GM12878 (cell line): Measurements from ENCODE around the gene LRP1B. TPM values are rescaled to one million over a fixed set of nuclear protein-coding genes. Genes with fewer than 3 reads are reported as not detected.

Experiments
- ATAC-seq: fragments of 200-7000 bp; cut with Tn5 transposase; 3 replicates; pipeline ENCODE4 v1.9.1; 2020; ENCODE audit warnings: mild to moderate bottlenecking, moderate library complexity
- BruUV-seq: library from RNA; stranded (reverse); fragments of 400-500 nt; replicated peaks from 2 replicates; lab custom pipeline; 2021; lab: Mats Ljungman, UMichigan
- CTCF ChIA-PET: fragments of 300-600 bp; sonication (Branson Sonifier 250); formaldehyde crosslinking; extraction: SDS; loops from one replicate; lab custom pipeline; 2021; ENCODE audit warnings: inconsistent platforms; lab: Yijun Ruan, JAX
- POLR2A ChIA-PET: fragments of 350-600 bp; formaldehyde crosslinking; extraction: SDS; loops from one replicate; lab custom pipeline; 2021; ENCODE audit warnings: inconsistent platforms; lab: Charles Lee
- RAD21 ChIA-PET: fragments of 300-600 bp; sonication (Branson Sonifier 250); formaldehyde crosslinking; loops from one replicate; lab custom pipeline; 2023; ENCODE audit warnings: antibody characterized with exemption; ENCODE audit not compliant: unreplicated experiment; lab: Charles Lee
- SMC1A ChIA-PET: fragments of 300-600 bp; sonication (Branson Sonifier 250); formaldehyde crosslinking; loops from one replicate; lab custom pipeline; 2023; ENCODE audit not compliant: unreplicated experiment, uncharacterized antibody; lab: Charles Lee
- DNase-seq: peaks from one replicate; pipeline ENCODE4 v3.0.0-alpha.2; 2011; ENCODE audit warnings: low read depth, low spot score
- FAIRE-seq: peaks from 3 replicates; lab custom pipeline; 2011; peaks lifted over from hg19 to GRCh38; lab: Jason Lieb, UNC
- H2AFZ ChIP-seq: 2 replicates; pipeline ENCODE4 v1.6.0; 2011; ENCODE audit warnings: low read depth, low read length, control low read depth; ENCODE audit not compliant: control insufficient read depth
- H3K27ac ChIP-seq: 2 replicates; pipeline ENCODE4 v1.5.1; 2011; ENCODE audit warnings: control low read depth; ENCODE audit not compliant: control insufficient read depth, insufficient read depth
- H3K27me3 ChIP-seq, 2 experiments: replicated peaks in 1 of 2; 2 replicates each; pipeline versions ENCODE4 v1.6.0 to v1.6.1; 2011; ENCODE audit warnings: low read length in 1 of 2; ENCODE audit not compliant: control insufficient read depth in 2 of 2, insufficient read depth in 2 of 2
- H3K36me3 ChIP-seq, 2 experiments: 2 replicates each; pipeline ENCODE4 v1.5.1; 2011; ENCODE audit warnings: low read length in 1 of 2; ENCODE audit not compliant: control insufficient read depth in 2 of 2, insufficient read depth in 2 of 2
- H3K4me1 ChIP-seq: 2 replicates; pipeline ENCODE4 v1.6.1; 2011; ENCODE audit warnings: mild to moderate bottlenecking, low read length, moderate library complexity, mixed read lengths; ENCODE audit not compliant: control insufficient read depth, insufficient read depth
- H3K4me2 ChIP-seq: 2 replicates; pipeline ENCODE4 v1.6.0; 2011; ENCODE audit warnings: control low read depth; ENCODE audit not compliant: control insufficient read depth, insufficient read depth
- H3K4me3 ChIP-seq: fragments of 200-600 bp; sonication (generic); 2 replicates; pipeline ENCODE4 v1.5.1; 2016
- H3K79me2 ChIP-seq: 2 replicates; pipeline ENCODE4 v1.6.0; 2011; ENCODE audit warnings: low read length; ENCODE audit not compliant: control insufficient read depth, insufficient read depth
- H3K9ac ChIP-seq: 2 replicates; pipeline ENCODE4 v1.8.0; 2011; ENCODE audit warnings: low read length, control low read depth, mixed read lengths; ENCODE audit not compliant: control insufficient read depth, insufficient read depth
- H3K9me3 ChIP-seq: replicated peaks from 3 replicates; pipeline ENCODE4 v1.5.1; 2011; ENCODE audit warnings: mild to moderate bottlenecking, low read length; ENCODE audit not compliant: control insufficient read depth, insufficient read depth
- H4K20me1 ChIP-seq: 2 replicates; pipeline ENCODE4 v1.6.0; 2011; ENCODE audit not compliant: control insufficient read depth, insufficient read depth
- CBFB ChIP-seq: IDR thresholded peaks from 2 replicates; pipeline ENCODE4 v1.6.1; 2016; ENCODE audit warnings: antibody characterized with exemption, low read depth
- CTCF ChIP-seq, 3 experiments: IDR thresholded peaks in 2 of 3; conservative IDR thresholded peaks in 1 of 3; 2 replicates each; pipeline ENCODE4 v1.5.1; 2011; ENCODE audit warnings: low read depth in 3 of 3, low read length in 3 of 3, mild to moderate bottlenecking in 3 of 3, control low read depth in 2 of 3, moderate library complexity in 2 of 3, inconsistent platforms in 1 of 3, mixed read lengths in 1 of 3; ENCODE audit not compliant: control insufficient read depth in 2 of 3, insufficient read depth in 1 of 3; ENCODE audit errors: extremely low read depth in 1 of 3
- EP300 ChIP-seq, 2 experiments: fragments of 150-350 bp in 1 of 2; IDR thresholded peaks; 2 replicates each; pipeline ENCODE4 v1.6.1; 2011 to 2012; ENCODE audit warnings: low read depth in 2 of 2, low read length in 2 of 2, borderline replicate concordance in 1 of 2, improper control_type of control experiment in 1 of 2, inconsistent platforms in 1 of 2; ENCODE audit not compliant: control insufficient read depth in 1 of 2
- EZH2 ChIP-seq: IDR thresholded peaks from 2 replicates; pipeline ENCODE4 v1.6.1; 2012; ENCODE audit warnings: low read depth, mild to moderate bottlenecking, control low read depth, inconsistent platforms, low read length, borderline replicate concordance; ENCODE audit not compliant: control insufficient read depth
- HDGF ChIP-seq: fragments of 450-650 bp; IDR thresholded peaks from 2 replicates; pipeline ENCODE4 v1.6.1; 2016; ENCODE audit warnings: antibody characterized with exemption
- MLLT1 ChIP-seq: fragments of 450-650 bp; IDR thresholded peaks from 2 replicates; pipeline ENCODE4 v1.6.1; 2016; ENCODE audit warnings: mild to moderate bottlenecking
- MYB ChIP-seq: fragments of 150-350 bp; IDR thresholded peaks from 2 replicates; pipeline ENCODE4 v1.6.1; 2014; ENCODE audit warnings: mild to moderate bottlenecking, low read depth, low read length, borderline replicate concordance
- NFIC ChIP-seq: IDR thresholded peaks from 2 replicates; pipeline ENCODE4 v1.6.1; 2012; ENCODE audit warnings: low read depth, mild to moderate bottlenecking, inconsistent platforms, low read length, moderate library complexity
- POLR2AphosphoS2 ChIP-seq: IDR thresholded peaks from 2 replicates; pipeline ENCODE4 v1.6.1; 2011; ENCODE audit warnings: low read depth, mild to moderate bottlenecking, low read length, improper control_type of control experiment, moderate library complexity
- RCOR1 ChIP-seq: conservative IDR thresholded peaks from 2 replicates; pipeline ENCODE4 v1.6.1; 2012; ENCODE audit warnings: low read depth, low read length, improper control_type of control experiment
- SIN3A ChIP-seq: IDR thresholded peaks from 2 replicates; pipeline ENCODE4 v1.6.1; 2012; ENCODE audit warnings: low read depth, low read length, improper control_type of control experiment
- SP1 ChIP-seq: IDR thresholded peaks from one replicate; pipeline ENCODE4 v1.6.1; 2011; ENCODE audit warnings: low read depth, low read length
- SREBF1 ChIP-seq: IDR thresholded peaks from 2 replicates; pipeline ENCODE4 v1.6.1; 2012; ENCODE audit warnings: mild to moderate bottlenecking, low read length
- SRF ChIP-seq, 2 experiments: IDR thresholded peaks; 2 replicates each; pipeline ENCODE4 v1.6.1; 2011; ENCODE audit warnings: low read depth in 2 of 2, low read length in 2 of 2, mild to moderate bottlenecking in 1 of 2, moderate library complexity in 1 of 2
- TBL1XR1 ChIP-seq: IDR thresholded peaks from 2 replicates; pipeline ENCODE4 v1.6.1; 2012; ENCODE audit warnings: low read depth, low read length, improper control_type of control experiment
- USF2 ChIP-seq: IDR thresholded peaks from 2 replicates; pipeline ENCODE4 v1.6.1; 2011; ENCODE audit warnings: low read depth, low read length, improper control_type of control experiment, borderline replicate concordance
- WRNIP1 ChIP-seq: IDR thresholded peaks from 2 replicates; pipeline ENCODE4 v1.6.1; 2011; ENCODE audit warnings: low read depth, low read length, improper control_type of control experiment, borderline replicate concordance
- ZNF217 ChIP-seq: fragments of 450-650 bp; IDR thresholded peaks from 2 replicates; pipeline ENCODE4 v1.6.1; 2017; ENCODE audit warnings: antibody characterized with exemption, mild to moderate bottlenecking
- WGBS: methylation state at CpG from one replicate; pipeline ENCODE4 v1.1.6; 2016; ENCODE audit warnings: low lambda C conversion rate; ENCODE audit not compliant: insufficient replicate concordance, insufficient coverage; ENCODE audit errors: missing lambda C conversion rate; 5-methylcytosine and 5-hydroxymethylcytosine counted together
- in situ Hi-C: fragments of 300-500 bp; cut with MboI; formaldehyde crosslinking; loops from 9 replicates; pipeline ENCODE4 v1.14.3; 2018; ENCODE audit warnings: mixed read lengths
- intact Hi-C: fragments of 100-400 bp; cut with micrococcal nuclease; formaldehyde crosslinking; loops from one replicate; pipeline ENCODE4 v1.14.2; 2022; ENCODE audit not compliant: unreplicated experiment
- polyA plus RNA-seq, 11 experiments: library from polyadenylated mRNA; depleted of rRNA in 4 of 11; unstranded in 6 of 11; stranded (reverse) in 5 of 11; fragments of >200 nt; fragmentation: Nextera tagmentation in 4 of 11; fragmentation: Illumina TruSeq in 1 of 11; extraction: Ambion mirVana in 4 of 11; extraction: Trizol in 1 of 11; gene quantifications; 1 replicate in 1 of 11; 2 replicates in 10 of 11; pipeline versions ENCODE4 v1.2.1 to v1.2.3, GENCODE V29; 2011 to 2016; ENCODE audit warnings: inconsistent platforms in 2 of 11, missing spikeins in 2 of 11, low read depth in 1 of 11
- total RNA-seq, 4 experiments: library from RNA; depleted of rRNA in 3 of 4; stranded (reverse); fragments of >200 nt in 3 of 4; fragmentation: Illumina TruSeq in 1 of 4; extraction: Trizol in 1 of 4; gene quantifications; 2 replicates each; pipeline versions ENCODE4 v1.2.1 to v1.2.3, GENCODE V29; 2013 to 2021

LRP1B gene
- total and polyA plus RNA-seq, 10 of the 15 experiments (the other 5 are each of a cell fraction or from before 2014, with no cell fraction given) = under 0.01 to 0.06 (median 0.03) TPM; not detected in 5

- in situ Hi-C loops = no loop called here
- Histone ChIP-seq H3K27ac (no peak overlapping the region), H2AFZ (no peak overlapping the region), H3K9me3 (no peaks in the 10 kb centered on the region), H3K4me1 (no peaks in the 10 kb centered on the region), H3K4me3 (no peak overlapping the region), H3K27me3 (no peaks in the 10 kb centered on the region), H3K4me2 (no peak overlapping the region), H3K9ac (no peak overlapping the region), H3K79me2 (no peaks in the 10 kb centered on the region), H4K20me1 (no peaks in the 10 kb centered on the region), H3K36me3 (no peaks in the 10 kb centered on the region)
- DNase-seq (no peak), ATAC-seq (no peak), FAIRE-seq (no peak)
- ChIA-PET CTCF (interaction anchor here (0.7 kb wide), 1 partner anchor 434 kb away, joined by 4 read pairs; no protein-coding TSS in a partner anchor), POLR2A (no interaction called here), RAD21 (no interaction called here), SMC1A (no interaction called here)
- no TSS peak for BruUV-seq
- intact Hi-C loops = no loop called here
- TF ChIP-seq USF2 (no peak), SP1 (no peak), HDGF (no peak), EZH2 (no peak), RCOR1 (no peak), SREBF1 (no peak), TBL1XR1 (no peak), CBFB (no peak), SRF (IDR thresholded peaks at IDR 0.05; ENCODE audit: low read depth in 2 of 2, low read length in 2 of 2) (no peak), SIN3A (no peak), ZNF217 (no peak), NFIC (no peak), POLR2AphosphoS2 (no peak), WRNIP1 (no peak), MYB (no peak), CTCF (IDR thresholded peaks at IDR 0.05 in 2 of 3, conservative IDR thresholded peaks at IDR 0.05 in 1 of 3; ENCODE audit: control insufficient read depth in 2 of 3, extremely low read depth in 1 of 3, insufficient read depth in 1 of 3, low read depth in 3 of 3, low read length in 3 of 3) (no peak), MLLT1 (no peak), EP300 (IDR thresholded peaks at IDR 0.05; ENCODE audit: borderline replicate concordance in 1 of 2, control insufficient read depth in 1 of 2, low read depth in 2 of 2, low read length in 2 of 2) (no peak)
- WGBS = 6% methylated on average over 1 of the region's 1 CpG
Observed at GRCh38 chr2:142029974-142030373, 100.8 kb downstream of the LRP1B start.
